Measurements from ENCODE around the gene RUVBL2.
"Not testable (repeated sequence)": the region's sequence is repeated elsewhere in the genome, so short reads cannot be mapped to it uniquely, and the experiment has no call there.

Gene RUVBL2

DNA sequence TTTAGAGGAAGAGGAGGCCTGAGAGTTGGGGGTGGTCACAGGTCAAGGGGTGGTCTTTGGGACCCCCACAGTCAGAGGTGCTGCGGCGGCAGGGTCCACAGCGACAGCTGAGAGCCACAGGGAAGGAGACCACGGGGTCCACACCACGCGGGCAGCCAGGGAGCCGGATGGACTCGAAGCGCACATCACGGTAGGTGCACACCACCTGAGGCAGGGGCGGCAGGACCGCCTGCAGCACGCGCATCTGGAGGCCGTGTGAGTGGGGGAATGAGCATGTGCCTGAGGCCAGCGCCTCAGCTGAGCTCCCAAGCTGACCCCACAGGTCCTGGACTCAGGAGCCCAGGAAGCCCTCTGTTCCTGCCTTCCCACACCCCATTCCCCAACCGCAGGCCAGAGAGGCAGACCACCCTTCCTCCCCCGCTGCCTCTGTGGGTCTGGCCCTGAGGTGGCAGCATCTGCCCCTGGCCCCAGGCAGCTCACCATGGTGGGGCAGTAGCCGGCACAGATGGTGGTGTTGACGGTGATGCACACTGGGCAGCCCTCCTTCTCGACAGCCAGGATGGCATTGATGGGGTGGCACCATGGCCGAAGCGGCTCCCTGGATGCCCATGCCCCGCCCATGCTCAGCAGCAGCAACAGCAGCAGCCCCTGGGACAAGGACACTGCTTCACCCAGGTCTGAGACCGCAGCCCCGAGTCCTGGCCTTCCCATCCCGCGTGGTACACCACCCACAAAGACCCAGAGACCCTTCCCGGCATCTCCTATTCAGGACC lies 22.6 kb downstream of the RUVBL2 start:
- no peak for DNase-seq (ENCODE audit: low read depth in 3 of 3, low spot score in 1 of 3)

- no peak for DNase-seq (ENCODE audit: low read depth in 3 of 3, low spot score in 1 of 3)
Measured at GRCh38 chr19:49017041-49017665, 23.5 kb downstream of the RUVBL2 start, which contains the start of gene LHB. Gene LHB (minus strand): TSS chr19:49017091. CDS start chr19:49017081, 10 bp downstream.

DNA sequence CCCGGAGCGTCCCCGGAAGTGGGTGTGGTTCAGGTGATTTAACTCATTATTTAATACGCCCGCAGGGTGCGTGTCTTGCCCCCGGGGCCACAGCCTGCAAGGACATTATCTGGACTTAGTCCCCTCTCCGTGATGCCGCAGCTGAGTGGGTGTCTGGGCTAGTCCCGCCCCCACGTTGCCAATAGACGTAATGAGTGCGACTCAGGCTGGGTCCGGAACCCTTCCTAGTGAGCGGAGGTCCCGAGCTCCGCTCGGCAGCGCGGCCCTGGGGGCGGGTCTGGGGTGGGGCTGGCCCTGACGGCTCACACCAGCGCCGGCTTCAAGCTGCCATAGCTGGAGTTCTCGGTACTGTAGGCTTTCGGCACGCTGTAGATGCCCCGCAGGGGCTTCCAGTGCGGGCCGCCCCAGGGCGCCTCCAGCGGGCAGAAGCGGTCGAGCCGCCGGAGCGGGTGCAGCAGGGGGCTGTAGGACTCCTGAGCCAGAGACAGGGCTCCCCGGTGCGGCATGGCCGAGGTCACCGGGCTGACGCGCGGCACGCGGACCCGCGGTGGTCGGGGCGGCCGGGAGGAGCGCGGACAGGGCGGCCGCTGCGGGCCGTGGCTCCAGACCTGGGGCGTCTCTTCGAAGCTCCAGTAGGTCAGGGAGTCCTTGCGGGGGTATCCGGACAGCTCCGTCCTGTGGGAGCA lies 24.1 kb downstream of the RUVBL2 start:
- DNase-seq (ENCODE audit: low read depth in 3 of 3, low spot score in 1 of 3): peak; percentile 13 to 53 (median 41)

DNA sequence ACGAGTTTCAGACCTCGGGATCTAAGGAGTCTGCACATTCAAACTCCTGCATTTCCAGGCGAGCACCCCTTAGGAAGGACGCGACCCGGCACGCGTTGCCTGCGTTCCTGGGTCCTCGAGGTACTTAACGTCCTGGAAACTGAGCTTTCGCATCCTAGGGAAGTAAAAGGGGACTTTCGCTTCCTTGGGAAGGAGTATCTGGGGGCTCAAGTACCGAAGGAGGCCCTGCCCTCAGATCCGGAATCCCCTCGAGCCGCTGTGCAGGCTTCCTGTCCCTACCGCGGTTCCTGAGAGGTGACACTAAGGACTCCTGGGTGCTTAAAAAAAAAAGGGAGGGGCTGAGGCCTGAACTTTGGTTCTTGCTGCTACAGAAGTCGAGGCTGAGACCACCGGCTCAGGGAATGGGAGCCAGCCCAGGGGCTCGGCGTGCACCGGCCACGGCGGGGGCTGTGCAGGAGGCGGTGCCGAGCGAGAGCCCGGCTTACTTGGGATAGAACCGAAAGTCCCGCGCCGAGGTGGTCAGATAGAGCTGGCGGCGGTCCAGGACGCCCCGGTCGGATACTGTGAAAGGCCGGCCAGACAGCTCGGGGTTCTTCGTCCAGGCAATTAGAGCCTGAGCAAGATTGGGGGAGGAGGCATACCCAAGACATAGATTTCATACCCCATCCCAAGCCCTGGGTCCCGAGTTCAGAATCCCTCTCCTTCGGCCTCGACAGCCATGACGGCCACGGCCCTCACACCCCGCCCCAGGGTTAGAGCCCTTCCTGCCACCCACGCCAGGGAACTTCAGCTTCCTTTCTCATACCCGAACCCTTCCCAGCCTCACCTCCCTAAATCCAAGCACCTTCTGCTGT lies 24.9 kb downstream of the RUVBL2 start:
- not testable (repeated sequence) for DNase-seq (ENCODE audit: low read depth in 3 of 3, low spot score in 1 of 3)

GRCh38 chr19:49019242-49019932 lies 25.7 kb downstream of the RUVBL2 start:
- DNase-seq (ENCODE audit: low read depth in 3 of 3, low spot score in 1 of 3): peak in 2 of 3 donors; percentile 33 to 58

GRCh38 chr19:49020342-49020741 lies 26.7 kb downstream of the RUVBL2 start:
- no peak for DNase-seq (ENCODE audit: low read depth in 3 of 3, low spot score in 1 of 3)

DNA sequence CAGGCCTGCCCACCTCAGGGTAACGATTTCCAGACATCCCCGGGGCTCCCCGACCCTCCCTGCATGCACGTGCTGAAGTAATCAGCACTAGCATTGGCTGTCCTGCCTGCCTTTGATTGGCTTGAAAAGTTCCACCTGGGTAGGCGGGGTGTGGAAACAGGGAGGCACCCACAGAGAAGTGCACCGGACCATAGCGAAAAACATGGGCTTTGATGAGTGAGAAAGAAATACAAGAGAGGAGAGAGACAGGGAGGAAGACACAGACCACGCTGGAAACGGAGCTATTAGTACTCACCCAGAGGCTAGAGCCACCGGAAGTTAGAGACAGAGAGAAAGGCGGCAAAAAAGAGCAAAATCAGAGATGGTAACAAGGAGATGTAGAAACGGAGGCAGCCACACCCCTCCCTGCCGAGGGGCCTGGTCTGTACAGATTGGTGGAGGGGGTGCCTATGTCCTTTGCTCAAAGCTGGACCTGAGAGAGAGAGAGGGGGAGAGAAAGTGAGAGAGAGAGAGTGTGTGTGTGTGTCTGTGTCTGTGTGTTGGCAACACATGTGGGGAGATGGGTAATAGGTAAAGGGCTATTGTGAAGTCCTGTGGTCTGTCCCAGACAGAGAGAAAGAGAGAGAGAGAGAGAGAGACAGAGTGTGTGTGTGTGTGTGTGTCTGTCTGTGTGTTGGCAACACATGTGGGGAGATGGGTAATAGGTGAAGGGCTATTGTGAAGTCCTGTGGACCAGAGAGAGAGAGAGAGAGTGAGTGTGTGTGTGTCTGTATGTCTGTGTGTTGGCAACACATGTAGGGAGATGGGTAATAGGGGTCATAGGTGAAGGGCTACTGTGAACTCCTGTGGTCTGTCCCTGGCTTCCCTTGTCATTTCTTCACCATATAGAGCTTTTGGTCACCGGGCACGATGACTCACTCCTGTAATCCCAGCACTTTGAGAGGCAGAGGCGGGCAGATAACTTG lies 27.5 kb downstream of the RUVBL2 start:
- DNase-seq (ENCODE audit: low read depth in 3 of 3, low spot score in 1 of 3): no peak

- no peak for DNase-seq (ENCODE audit: low read depth in 3 of 3, low spot score in 1 of 3)
Measured at GRCh38 chr19:49022116-49022515, 28.4 kb downstream of the RUVBL2 start.

- DNase-seq (ENCODE audit: low read depth in 3 of 3, low spot score in 1 of 3): not testable (repeated sequence)
Measured at GRCh38 chr19:49024233-49024632, 30.5 kb downstream of the RUVBL2 start, which contains the start of gene CGB3. Gene CGB3 (minus strand): TSS chr19:49024333. CDS start chr19:49023971, 362 bp downstream.

DNA sequence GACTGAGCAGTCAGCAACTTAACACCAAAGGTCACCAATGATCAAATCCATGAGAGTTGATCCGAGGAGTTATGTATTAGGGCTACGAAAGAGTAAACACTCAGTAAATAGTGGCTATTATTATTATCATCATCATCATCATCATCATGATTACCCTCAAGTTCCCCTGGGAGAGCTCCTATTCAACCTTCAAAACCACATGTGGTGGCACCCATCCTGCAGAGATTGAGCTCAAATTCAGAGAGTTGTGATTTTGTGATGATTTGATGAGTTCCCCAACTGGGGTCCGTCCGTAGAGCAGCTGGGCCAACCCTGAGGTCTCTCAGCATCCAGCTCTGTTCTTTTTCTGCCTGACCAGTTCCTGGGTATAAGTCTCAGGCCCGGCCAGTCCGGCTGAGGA lies 31.4 kb downstream of the RUVBL2 start:
- DNase-seq (ENCODE audit: low read depth in 3 of 3, low spot score in 1 of 3): not testable (repeated sequence)

DNA sequence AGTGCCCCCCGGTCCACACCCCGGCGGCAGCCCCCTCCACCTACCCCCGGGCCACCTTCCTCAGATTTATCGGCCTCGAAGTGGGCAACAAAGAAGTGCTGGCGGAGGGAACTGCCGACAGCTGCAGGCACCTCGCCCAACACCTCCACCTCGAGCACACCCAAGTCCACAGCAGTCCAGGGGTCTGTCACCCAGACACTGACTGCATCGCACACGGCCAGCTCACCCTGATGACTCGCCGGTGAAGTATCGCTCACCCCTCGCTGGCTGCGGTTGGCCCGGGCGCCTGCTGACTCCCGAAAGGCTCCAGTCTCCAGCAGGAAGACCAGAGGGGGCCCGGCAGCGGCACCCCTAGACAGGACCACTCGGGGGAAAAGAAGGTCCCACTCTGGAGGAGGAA lies 31.9 kb downstream of the RUVBL2 start:
- not testable (repeated sequence) for DNase-seq (ENCODE audit: low read depth in 3 of 3, low spot score in 1 of 3)

GRCh38 chr19:49028686-49029085 lies 35.0 kb downstream of the RUVBL2 start:
- not testable (repeated sequence) for DNase-seq (ENCODE audit: low read depth in 3 of 3, low spot score in 1 of 3)

GRCh38 chr19:49029749-49030148 lies 36.1 kb downstream of the RUVBL2 start:
- DNase-seq (ENCODE audit: low read depth in 3 of 3, low spot score in 1 of 3): not testable (repeated sequence)

DNA sequence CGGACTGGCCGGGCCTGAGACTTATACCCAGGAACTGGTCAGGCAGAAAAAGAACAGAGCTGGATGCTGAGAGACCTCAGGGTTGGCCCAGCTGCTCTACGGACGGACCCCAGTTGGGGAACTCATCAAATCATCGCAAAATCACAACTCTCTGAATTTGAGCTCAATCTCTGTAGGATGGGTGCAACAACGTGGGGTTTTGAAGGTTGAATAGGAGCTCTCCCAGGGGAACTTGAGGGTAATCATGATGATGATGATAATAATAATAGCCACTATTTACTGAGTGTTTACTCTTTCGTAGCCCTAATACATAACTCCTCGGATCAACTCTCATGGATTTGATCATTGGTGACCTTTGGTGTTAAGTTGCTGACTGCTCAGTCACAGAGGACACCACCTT lies 36.6 kb downstream of the RUVBL2 start:
- not testable (repeated sequence) for DNase-seq (ENCODE audit: low read depth in 3 of 3, low spot score in 1 of 3)

- DNase-seq (ENCODE audit: low read depth in 3 of 3, low spot score in 1 of 3): not testable (repeated sequence)
Measured at GRCh38 chr19:49031642-49032301, 38.1 kb downstream of the RUVBL2 start, which contains the start of gene CGB2. Gene CGB2 (plus strand): TSS chr19:49031890. CDS start chr19:49032096, 206 bp downstream.

DNA sequence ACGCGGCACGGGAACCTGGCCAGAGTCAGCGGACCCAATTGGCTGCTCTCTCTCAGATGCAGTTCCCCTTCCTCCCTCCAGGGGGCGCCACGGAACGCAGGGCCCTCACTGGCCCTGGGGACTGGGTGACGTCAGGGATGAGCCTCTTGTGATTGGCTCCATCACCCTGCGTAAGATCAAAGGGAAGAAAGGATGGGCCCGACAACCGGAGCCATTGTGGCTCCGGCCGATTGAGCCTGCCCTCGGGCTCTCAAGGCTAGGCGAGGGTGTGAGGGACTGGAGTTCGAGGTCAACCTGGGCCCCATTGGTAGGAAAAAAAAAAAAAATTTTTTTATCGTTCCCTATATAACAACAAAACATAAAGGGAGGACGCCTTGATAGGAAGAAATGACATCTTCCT lies 43.1 kb downstream of the RUVBL2 start, which contains the start of gene CGB1:
Gene CGB1 (minus strand): TSS at position 81 of the 400 bp plus-strand sequence. CDS start 184 bp downstream, outside the sequence.
- not testable (repeated sequence) for DNase-seq (ENCODE audit: low read depth in 3 of 3, low spot score in 1 of 3)

- not testable (repeated sequence) for DNase-seq (ENCODE audit: low read depth in 3 of 3, low spot score in 1 of 3)
Measured at GRCh38 chr19:49038111-49038510, 44.4 kb downstream of the RUVBL2 start.
